ENCODE measurements around the gene UBE3C. TPM values are rescaled to one million over a fixed set of nuclear protein-coding genes. Genes with fewer than 3 reads are reported as not detected.

UBE3C gene
- total RNA-seq, 4 donors from 2014 or later: 47.9 to 91.8 (median 66.2) TPM

GRCh38 chr7:157281221-157281998 is 142.7 kb downstream of the UBE3C start:
- WGBS, 2 donors (ENCODE audit: low coverage in 1 of 2): 79 to 81% methylated on average over 4 to 24 of the region's 24 CpGs
- H3K36me3 ChIP-seq: no peaks in the 10 kb centered on the region
- DNase-seq: no peak
- no peak for TF ChIP-seq EP300 (IDR thresholded peaks at IDR 0.05; ENCODE audit: low read depth)
- no peak for TF ChIP-seq CTCF (IDR thresholded peaks at IDR 0.05)
- TF ChIP-seq POLR2AphosphoS5 (IDR thresholded peaks at IDR 0.05): no peak
- TF ChIP-seq POLR2A (IDR thresholded peaks at IDR 0.05): no peak
- in situ Hi-C loops (cut with MboI; ENCODE audit: low pct_ligation_motif_present in 1 of 4, low pct_unique_long_range_greater_than_20kb in 1 of 4, low sequenced_read_pairs in 3 of 4): no loop called here
- no peaks in the 10 kb centered on the region for H3K9me3 ChIP-seq
- intact Hi-C loops (cut with DNase I; ENCODE audit: low total_unique reads): no loop called here
- no peaks in the 10 kb centered on the region for H3K27me3 ChIP-seq
- peak overlapping the region; percentile 2 to 68 (median 30) for H3K27ac ChIP-seq
- peak overlapping the region in 1 of 4 donors; percentile 1 for H3K4me3 ChIP-seq
- peaks cover 0 to 32% (median 28%) of the 10 kb centered on the region in 4 donors for H3K4me1 ChIP-seq

- H3K9me3 ChIP-seq: no peaks in the 10 kb centered on the region
- TF ChIP-seq EP300 (IDR thresholded peaks at IDR 0.05; ENCODE audit: low read depth): no peak
- TF ChIP-seq POLR2A (IDR thresholded peaks at IDR 0.05): peak; percentile 20
- TF ChIP-seq POLR2AphosphoS5 (IDR thresholded peaks at IDR 0.05): peak in 2 of 3 donors; percentile 16 to 26
- WGBS, 2 donors (ENCODE audit: low coverage in 1 of 2): 55 to 60% methylated on average over 1 to 25 of the region's 25 CpGs
- no peaks in the 10 kb centered on the region for H3K36me3 ChIP-seq
- H3K27ac ChIP-seq: peak overlapping the region; percentile 2 to 68 (median 30)
- H3K4me3 ChIP-seq: peak overlapping the region in 1 of 4 donors; percentile 1
- intact Hi-C loops (cut with DNase I; ENCODE audit: low total_unique reads): no loop called here
- no peaks in the 10 kb centered on the region for H3K27me3 ChIP-seq
- in situ Hi-C loops (cut with MboI; ENCODE audit: low pct_ligation_motif_present in 1 of 4, low pct_unique_long_range_greater_than_20kb in 1 of 4, low sequenced_read_pairs in 3 of 4): no loop called here
- peak; percentile 72 for DNase-seq
- peaks cover 0 to 28% (median 26%) of the 10 kb centered on the region in 4 donors for H3K4me1 ChIP-seq
Observed at GRCh38 chr7:157282141-157282801, 143.5 kb downstream of the UBE3C start.

- in situ Hi-C loops (cut with MboI; ENCODE audit: low pct_ligation_motif_present in 1 of 4, low pct_unique_long_range_greater_than_20kb in 1 of 4, low sequenced_read_pairs in 3 of 4) (no loop called here), intact Hi-C loops (cut with DNase I; ENCODE audit: low total_unique reads) (no loop called here)
- peaks cover 0 to 25% (median 22%) of the 10 kb centered on the region in 4 donors for H3K4me1 ChIP-seq
- H3K27me3 ChIP-seq: no peaks in the 10 kb centered on the region
- no peak for TF ChIP-seq CTCF (IDR thresholded peaks at IDR 0.05)
- TF ChIP-seq EP300 (IDR thresholded peaks at IDR 0.05; ENCODE audit: low read depth): no peak
- no peak for TF ChIP-seq POLR2AphosphoS5 (IDR thresholded peaks at IDR 0.05)
- TF ChIP-seq POLR2A (IDR thresholded peaks at IDR 0.05): no peak
- 77 to 90% methylated on average over 5 to 17 of the region's 17 CpGs for WGBS, 2 donors (ENCODE audit: low coverage in 1 of 2)
- no peaks in the 10 kb centered on the region for H3K9me3 ChIP-seq
- DNase-seq: no peak
- no peaks in the 10 kb centered on the region for H3K36me3 ChIP-seq
- H3K4me3 ChIP-seq: no peak overlapping the region
- H3K27ac ChIP-seq: no peak overlapping the region
Observed at GRCh38 chr7:157284229-157285014, 145.7 kb downstream of the UBE3C start.

- H3K4me1 ChIP-seq: peaks cover 0 to 26% (median 17%) of the 10 kb centered on the region in 4 donors
- DNase-seq: no peak
- H3K36me3 ChIP-seq: no peaks in the 10 kb centered on the region
- no peak overlapping the region for H3K4me3 ChIP-seq
- intact Hi-C loops (cut with DNase I; ENCODE audit: low total_unique reads): no loop called here
- TF ChIP-seq EP300 (IDR thresholded peaks at IDR 0.05; ENCODE audit: low read depth) (no peak), POLR2AphosphoS5 (IDR thresholded peaks at IDR 0.05) (no peak), CTCF (IDR thresholded peaks at IDR 0.05) (no peak), POLR2A (IDR thresholded peaks at IDR 0.05) (no peak)
- in situ Hi-C loops (cut with MboI; ENCODE audit: low pct_ligation_motif_present in 1 of 4, low pct_unique_long_range_greater_than_20kb in 1 of 4, low sequenced_read_pairs in 3 of 4): no loop called here
- WGBS, 2 donors (ENCODE audit: low coverage in 1 of 2): 87% methylated on average over 26 of the region's 29 CpGs; no CpG with 5 or more reads in 1 of the 2 donors
- no peaks in the 10 kb centered on the region for H3K9me3 ChIP-seq
- H3K27ac ChIP-seq: no peak overlapping the region
- no peaks in the 10 kb centered on the region for H3K27me3 ChIP-seq
Observed at GRCh38 chr7:157291404-157292080, 152.8 kb downstream of the UBE3C start.
